Measurements from ENCODE around the gene GRK4.

DNA sequence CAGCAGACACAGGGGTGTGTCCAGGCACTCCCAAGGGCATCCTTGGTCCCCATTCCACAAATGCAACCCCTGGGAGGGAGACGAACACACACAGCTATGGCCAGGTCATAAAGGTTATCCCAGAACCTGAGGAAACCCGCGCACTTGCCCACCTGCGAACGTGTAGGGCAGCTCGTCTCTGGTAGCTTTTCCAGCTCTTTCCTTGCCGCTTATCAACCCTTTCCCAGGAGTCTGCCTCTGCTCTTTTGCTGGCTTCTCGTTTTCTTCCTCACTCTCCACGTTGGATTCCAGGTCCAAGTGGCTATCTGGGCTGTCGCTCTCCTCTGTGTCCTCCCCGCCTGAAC lies 13.6 kb upstream of the GRK4 start:
- TF ChIP-seq, protein P1, sequence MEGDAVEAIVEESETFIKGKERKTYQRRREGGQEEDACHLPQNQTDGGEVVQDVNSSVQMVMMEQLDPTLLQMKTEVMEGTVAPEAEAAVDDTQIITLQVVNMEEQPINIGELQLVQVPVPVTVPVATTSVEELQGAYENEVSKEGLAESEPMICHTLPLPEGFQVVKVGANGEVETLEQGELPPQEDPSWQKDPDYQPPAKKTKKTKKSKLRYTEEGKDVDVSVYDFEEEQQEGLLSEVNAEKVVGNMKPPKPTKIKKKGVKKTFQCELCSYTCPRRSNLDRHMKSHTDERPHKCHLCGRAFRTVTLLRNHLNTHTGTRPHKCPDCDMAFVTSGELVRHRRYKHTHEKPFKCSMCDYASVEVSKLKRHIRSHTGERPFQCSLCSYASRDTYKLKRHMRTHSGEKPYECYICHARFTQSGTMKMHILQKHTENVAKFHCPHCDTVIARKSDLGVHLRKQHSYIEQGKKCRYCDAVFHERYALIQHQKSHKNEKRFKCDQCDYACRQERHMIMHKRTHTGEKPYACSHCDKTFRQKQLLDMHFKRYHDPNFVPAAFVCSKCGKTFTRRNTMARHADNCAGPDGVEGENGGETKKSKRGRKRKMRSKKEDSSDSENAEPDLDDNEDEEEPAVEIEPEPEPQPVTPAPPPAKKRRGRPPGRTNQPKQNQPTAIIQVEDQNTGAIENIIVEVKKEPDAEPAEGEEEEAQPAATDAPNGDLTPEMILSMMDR (IDR thresholded peaks at IDR 0.05; ENCODE audit: low read depth, low read length): no peak
- TF ChIP-seq POLR2A (IDR thresholded peaks at IDR 0.05; ENCODE audit: extremely low read depth, insufficient read length): no peak
- TF ChIP-seq, protein P2, sequence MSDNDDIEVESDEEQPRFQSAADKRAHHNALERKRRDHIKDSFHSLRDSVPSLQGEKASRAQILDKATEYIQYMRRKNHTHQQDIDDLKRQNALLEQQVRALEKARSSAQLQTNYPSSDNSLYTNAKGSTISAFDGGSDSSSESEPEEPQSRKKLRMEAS (IDR thresholded peaks at IDR 0.05; ENCODE audit: low read depth, low read length): no peak

Measured in NB4 (cell line).